Mucosa of stomach (tissue), 1 donor: Measurements from ENCODE around the gene FADS3.
A peak's percentile ranks its signal among the peaks of the same experiment; 100 is the strongest.

Source experiments
- H3K27me3 ChIP-seq: one replicate; pipeline ENCODE4 v1.7.0; 2013; ENCODE audit warnings: mild to moderate bottlenecking, low read length; ENCODE audit not compliant: control insufficient read depth, insufficient read depth
- H3K36me3 ChIP-seq: one replicate; pipeline ENCODE4 v1.7.0; 2013; ENCODE audit warnings: low read length; ENCODE audit not compliant: control insufficient read depth, insufficient read depth
- H3K4me1 ChIP-seq: one replicate; pipeline ENCODE4 v1.7.0; 2013; ENCODE audit warnings: mild to moderate bottlenecking, low read length; ENCODE audit not compliant: control insufficient read depth, insufficient read depth
- H3K4me3 ChIP-seq: one replicate; pipeline ENCODE4 v1.7.0; 2013; ENCODE audit warnings: low read length
- H3K9ac ChIP-seq: one replicate; pipeline ENCODE4 v1.7.0; 2013; ENCODE audit warnings: mild to moderate bottlenecking, low read length, moderate library complexity
- H3K9me3 ChIP-seq: one replicate; pipeline ENCODE4 v1.7.0; 2013; ENCODE audit warnings: mild to moderate bottlenecking, low read length, moderate library complexity; ENCODE audit not compliant: control insufficient read depth
- donor health status: Pancreatic carcinoma.

Gene FADS3

DNA sequence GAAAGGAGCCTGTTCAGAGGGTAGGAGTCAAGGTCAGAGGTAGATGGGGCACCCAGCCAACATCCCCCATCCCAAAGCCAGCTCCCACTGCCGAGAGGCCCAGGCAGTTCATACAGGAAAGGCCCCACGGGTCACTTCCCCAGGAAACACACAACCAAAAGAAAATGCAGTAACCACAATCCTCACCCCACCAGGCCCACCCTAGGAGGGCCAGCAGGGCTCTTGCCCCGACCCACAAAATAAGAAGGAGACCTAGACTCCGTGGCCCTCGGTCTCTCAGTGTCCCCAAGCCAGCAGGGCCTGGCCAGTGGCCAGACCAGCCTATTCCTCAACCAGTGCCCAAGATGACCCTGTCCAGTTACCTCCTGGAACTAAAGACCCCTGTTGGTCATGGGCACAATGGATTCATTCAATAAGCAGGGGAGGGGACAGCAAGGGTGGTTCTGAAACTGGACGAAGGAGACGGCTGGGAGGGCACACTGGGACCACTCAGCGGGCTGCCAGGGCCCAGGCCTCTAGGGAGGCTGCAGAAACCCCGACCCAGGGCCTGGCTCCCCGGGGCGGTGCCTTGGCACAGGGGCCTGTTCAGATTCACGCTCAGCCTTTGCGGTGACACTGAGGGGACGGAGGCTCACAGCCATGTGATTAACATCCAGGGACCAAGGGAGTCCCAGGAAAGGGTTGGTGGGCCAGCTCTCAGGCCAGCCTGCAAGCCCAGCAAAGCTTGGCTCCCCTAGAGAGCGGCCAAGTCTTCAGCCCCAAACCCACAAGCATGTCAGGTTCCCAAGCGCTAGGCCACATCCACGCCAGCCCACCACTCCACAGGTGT, 20.6 kb upstream of the FADS3 start:
- H3K4me3 ChIP-seq, result no peak overlapping the region
- H3K27me3 ChIP-seq, result peaks cover 8% of the 10 kb centered on the region
- H3K9me3 ChIP-seq, result no peaks in the 10 kb centered on the region
- no peaks in the 10 kb centered on the region for H3K36me3 ChIP-seq
- H3K4me1 ChIP-seq, result no peaks in the 10 kb centered on the region
- no peak overlapping the region for H3K9ac ChIP-seq

DNA sequence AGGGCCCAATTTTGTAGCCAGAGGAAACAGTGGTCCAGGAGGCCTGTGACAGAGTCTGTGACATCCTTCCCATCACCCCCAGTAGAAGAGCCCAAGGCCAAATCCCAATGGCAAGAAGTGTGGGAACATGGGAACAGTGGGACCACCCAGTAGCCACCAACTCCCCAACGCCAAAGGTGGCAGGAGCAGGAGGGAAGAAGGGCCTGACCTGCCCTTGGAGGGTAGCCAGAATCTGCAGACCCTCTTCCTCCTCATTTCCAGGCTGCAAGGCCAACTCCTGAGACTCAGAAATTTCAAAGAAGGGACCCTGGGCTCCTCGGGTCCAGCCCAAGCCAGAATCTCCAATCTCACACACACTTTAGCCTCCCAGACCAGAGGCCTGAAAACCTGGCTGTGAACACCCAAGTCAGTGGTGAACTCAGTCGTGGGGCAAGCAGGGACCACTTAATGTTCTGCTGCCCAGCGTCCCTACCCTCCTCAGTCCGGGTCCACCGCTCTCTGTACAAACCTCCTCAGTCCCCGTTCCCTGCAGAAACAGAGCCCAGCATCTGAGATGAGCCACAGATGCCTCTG, 19.9 kb upstream of the FADS3 start:
- no peaks in the 10 kb centered on the region for H3K9me3 ChIP-seq
- no peak overlapping the region for H3K9ac ChIP-seq
- H3K36me3 ChIP-seq, result no peaks in the 10 kb centered on the region
- H3K4me1 ChIP-seq, result no peaks in the 10 kb centered on the region
- H3K27me3 ChIP-seq, result peaks cover under 1% of the 10 kb centered on the region
- H3K4me3 ChIP-seq, result no peak overlapping the region

- Histone ChIP-seq H3K27me3 (no peaks in the 10 kb centered on the region), H3K9ac (no peak overlapping the region), H3K36me3 (no peaks in the 10 kb centered on the region), H3K9me3 (no peaks in the 10 kb centered on the region), H3K4me1 (no peaks in the 10 kb centered on the region), H3K4me3 (no peak overlapping the region)
Measured at GRCh38 chr11:61910187-61911127, 19.1 kb upstream of the FADS3 start.

DNA sequence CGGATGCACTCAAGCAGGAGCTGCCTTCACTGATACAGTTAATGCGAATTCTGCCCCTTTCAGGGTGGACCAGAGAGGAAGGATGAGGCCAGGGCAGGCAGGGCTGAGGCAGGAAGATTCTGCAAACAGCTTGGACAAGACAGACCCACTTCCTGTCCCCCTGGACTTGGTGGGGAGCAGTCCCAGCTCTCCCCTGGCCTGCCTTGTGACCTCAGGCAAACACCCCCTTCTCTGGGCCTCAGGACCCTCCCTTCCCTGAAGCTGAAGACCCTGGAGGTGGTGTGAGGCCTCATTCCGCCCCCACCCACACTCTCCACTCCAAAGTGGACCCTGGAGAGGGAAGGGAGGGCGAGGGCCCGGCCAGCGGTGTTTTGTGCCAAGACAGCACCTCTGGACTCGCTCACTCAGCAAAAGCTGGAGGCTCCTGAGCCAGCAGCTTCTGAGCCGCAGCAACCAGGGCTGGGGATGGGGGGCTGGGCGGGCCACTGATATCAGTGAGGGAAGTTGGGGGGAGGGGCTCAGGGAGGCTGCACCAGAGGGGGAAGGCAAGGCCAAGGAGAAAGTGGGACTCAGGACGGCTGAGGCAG, 17.5 kb upstream of the FADS3 start:
- Histone ChIP-seq H3K9ac (no peak overlapping the region), H3K4me1 (peaks cover 5% of the 10 kb centered on the region), H3K36me3 (no peaks in the 10 kb centered on the region)

DNA sequence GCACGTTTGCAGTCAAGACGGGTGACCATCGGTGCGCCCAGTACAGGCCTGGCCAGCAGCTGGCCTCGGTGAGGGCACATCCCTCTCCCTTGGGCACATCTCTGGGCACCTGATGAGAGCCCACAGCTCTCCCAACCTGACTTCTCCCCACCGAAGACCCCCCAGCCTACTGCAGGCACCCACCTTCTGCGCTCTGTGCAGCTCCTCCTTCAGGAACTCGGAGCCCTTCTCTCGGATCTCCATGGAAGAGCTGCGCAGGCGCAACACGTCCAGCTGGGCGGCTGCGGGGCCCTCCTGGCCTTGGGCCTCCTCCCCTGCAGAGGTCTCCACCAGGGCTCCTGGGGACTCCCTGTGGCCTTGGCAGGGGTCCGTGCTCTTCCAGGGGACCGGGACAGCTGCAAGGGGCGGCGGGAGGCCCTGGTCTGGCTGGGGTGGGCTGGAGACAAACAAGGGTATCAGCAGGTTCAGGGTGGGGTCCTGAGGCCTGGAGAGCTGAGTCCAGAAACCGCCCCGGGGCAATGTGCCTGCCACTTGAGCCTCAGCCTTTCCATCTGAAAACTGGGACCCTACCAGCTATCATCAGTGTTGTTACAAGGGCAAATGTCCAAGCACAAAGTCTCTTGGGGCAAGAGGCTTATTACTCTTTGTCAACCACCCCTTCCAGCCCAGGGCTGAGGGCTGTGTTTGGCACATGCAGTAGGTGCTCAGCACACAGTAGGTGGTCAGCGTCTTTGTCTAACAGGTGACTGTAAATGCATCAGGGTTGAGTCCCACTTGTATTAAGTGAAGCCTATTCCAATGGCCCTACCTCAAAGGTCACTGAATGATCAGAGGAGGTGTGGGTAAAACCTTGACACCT, 16.8 kb upstream of the FADS3 start:
- no peak overlapping the region for H3K9ac ChIP-seq

More for the DNA sequence above, 17.5 kb upstream of the FADS3 start:
- no peaks in the 10 kb centered on the region for H3K9me3 ChIP-seq
- H3K4me3 ChIP-seq, result no peak overlapping the region
- H3K27me3 ChIP-seq, result peaks cover 5% of the 10 kb centered on the region

GRCh38 chr11:61907282-61907681, 15.9 kb upstream of the FADS3 start:
- no peaks in the 10 kb centered on the region for H3K36me3 ChIP-seq
- H3K27me3 ChIP-seq, result peaks cover 5% of the 10 kb centered on the region
- no peaks in the 10 kb centered on the region for H3K9me3 ChIP-seq
- peaks cover 5% of the 10 kb centered on the region for H3K4me1 ChIP-seq
- H3K4me3 ChIP-seq, result no peak overlapping the region
- no peak overlapping the region for H3K9ac ChIP-seq

More for the DNA sequence above, 16.8 kb upstream of the FADS3 start:
- Histone ChIP-seq H3K4me1 (peaks cover 5% of the 10 kb centered on the region), H3K9me3 (no peaks in the 10 kb centered on the region), H3K4me3 (no peak overlapping the region), H3K27me3 (peaks cover 5% of the 10 kb centered on the region), H3K36me3 (no peaks in the 10 kb centered on the region)

GRCh38 chr11:61906522-61906909, 15.2 kb upstream of the FADS3 start:
- H3K36me3 ChIP-seq, result no peaks in the 10 kb centered on the region
- H3K4me1 ChIP-seq, result peaks cover 5% of the 10 kb centered on the region

GRCh38 chr11:61905801-61906521, 14.6 kb upstream of the FADS3 start:
- peaks cover 5% of the 10 kb centered on the region for H3K4me1 ChIP-seq
- H3K36me3 ChIP-seq, result no peaks in the 10 kb centered on the region
- H3K27me3 ChIP-seq, result peaks cover 5% of the 10 kb centered on the region
- no peaks in the 10 kb centered on the region for H3K9me3 ChIP-seq
- no peak overlapping the region for H3K9ac ChIP-seq
- no peak overlapping the region for H3K4me3 ChIP-seq

More at GRCh38 chr11:61906522-61906909, 15.2 kb upstream of the FADS3 start:
- Histone ChIP-seq H3K9me3 (no peaks in the 10 kb centered on the region), H3K4me3 (no peak overlapping the region), H3K9ac (no peak overlapping the region), H3K27me3 (peaks cover 5% of the 10 kb centered on the region)

GRCh38 chr11:61905067-61905696, 13.8 kb upstream of the FADS3 start:
- H3K4me3 ChIP-seq, result no peak overlapping the region
- H3K9me3 ChIP-seq, result no peaks in the 10 kb centered on the region
- H3K36me3 ChIP-seq, result no peaks in the 10 kb centered on the region
- peaks cover 5% of the 10 kb centered on the region for H3K4me1 ChIP-seq
- no peak overlapping the region for H3K9ac ChIP-seq
- peaks cover 5% of the 10 kb centered on the region for H3K27me3 ChIP-seq

GRCh38 chr11:61904539-61905048, 13.2 kb upstream of the FADS3 start:
- H3K9me3 ChIP-seq, result no peaks in the 10 kb centered on the region
- H3K4me3 ChIP-seq, result no peak overlapping the region
- no peaks in the 10 kb centered on the region for H3K36me3 ChIP-seq
- peaks cover 5% of the 10 kb centered on the region for H3K4me1 ChIP-seq
- peaks cover 5% of the 10 kb centered on the region for H3K27me3 ChIP-seq
- peak overlapping the region; percentile 43 for H3K9ac ChIP-seq
